Neural crest cell (in vitro differentiated cells): ENCODE measurements around the gene STAC2. TPM values are rescaled to one million over a fixed set of nuclear protein-coding genes. Genes with fewer than 3 reads are reported as not detected.

Experiments used
- DNase-seq: peaks from one replicate; pipeline ENCODE4 v3.0.0; 2021; ENCODE audit warnings: low read depth, mixed read lengths, low spot score
- H3K27ac Mint-ChIP-seq: one replicate; pipeline ENCODE4 v1.8.0; 2021; ENCODE audit warnings: mild to moderate bottlenecking, mixed read lengths; ENCODE audit not compliant: unreplicated experiment
- H3K27me3 Mint-ChIP-seq: 2 replicates; pipeline ENCODE4 v1.8.0; 2021; ENCODE audit warnings: low read depth, mild to moderate bottlenecking, mixed read lengths
- H3K36me3 Mint-ChIP-seq: 2 replicates; pipeline ENCODE4 v1.8.0; 2021; ENCODE audit warnings: low read depth, mild to moderate bottlenecking, mixed read lengths
- H3K4me1 Mint-ChIP-seq: 2 replicates; pipeline ENCODE4 v1.8.0; 2021; ENCODE audit warnings: mixed read lengths
- H3K4me3 Mint-ChIP-seq: one replicate; pipeline ENCODE4 v1.8.0; 2021; ENCODE audit warnings: mild to moderate bottlenecking, mixed read lengths
- H3K9me3 Mint-ChIP-seq: 2 replicates; pipeline ENCODE4 v1.8.0; 2021; ENCODE audit warnings: mixed read lengths
- total RNA-seq: library from RNA; stranded (reverse); gene quantifications from 2 replicates; pipeline ENCODE4 v1.2.1, GENCODE V29; 2021
- TF ChIP-seq, protein P1 (sequence below): fragments of 200-600 bp; sonication (generic); conservative IDR thresholded peaks from 2 replicates; pipeline ENCODE4 v1.5.0; 2021; ENCODE audit warnings: antibody characterized with exemption, mild to moderate bottlenecking

Gene STAC2
- total RNA-seq, 1 donor from 2014 or later, result 1.0 TPM

DNA sequence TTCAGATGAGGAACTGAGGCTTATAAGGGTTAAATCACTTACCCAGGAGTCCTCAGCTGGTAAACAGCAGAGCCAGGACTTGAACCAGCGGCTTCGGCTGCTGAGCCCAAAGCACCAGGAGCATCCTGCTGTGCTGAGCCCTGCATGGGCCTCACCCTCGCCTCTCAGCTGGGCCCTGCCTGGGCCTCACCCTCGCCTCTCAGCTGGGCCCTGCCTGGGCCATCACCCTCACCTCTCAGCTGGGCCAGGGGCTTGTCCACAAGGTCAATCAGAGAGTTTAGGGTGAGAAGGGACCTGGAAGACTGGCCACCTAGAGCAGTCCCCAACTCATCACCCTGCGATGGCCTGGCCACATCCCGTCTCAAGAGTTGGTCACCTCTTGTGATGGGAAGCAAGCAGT lies 4.2 kb downstream of the STAC2 start:
- Mint-ChIP-seq H3K4me3 (no peak overlapping the region), H3K27me3 (peaks cover 77% of the 10 kb centered on the region), H3K36me3 (no peaks in the 10 kb centered on the region), H3K27ac (peak overlapping the region; percentile 43), H3K4me1 (peaks cover 6% of the 10 kb centered on the region), H3K9me3 (no peaks in the 10 kb centered on the region)
- TF ChIP-seq, protein P1, sequence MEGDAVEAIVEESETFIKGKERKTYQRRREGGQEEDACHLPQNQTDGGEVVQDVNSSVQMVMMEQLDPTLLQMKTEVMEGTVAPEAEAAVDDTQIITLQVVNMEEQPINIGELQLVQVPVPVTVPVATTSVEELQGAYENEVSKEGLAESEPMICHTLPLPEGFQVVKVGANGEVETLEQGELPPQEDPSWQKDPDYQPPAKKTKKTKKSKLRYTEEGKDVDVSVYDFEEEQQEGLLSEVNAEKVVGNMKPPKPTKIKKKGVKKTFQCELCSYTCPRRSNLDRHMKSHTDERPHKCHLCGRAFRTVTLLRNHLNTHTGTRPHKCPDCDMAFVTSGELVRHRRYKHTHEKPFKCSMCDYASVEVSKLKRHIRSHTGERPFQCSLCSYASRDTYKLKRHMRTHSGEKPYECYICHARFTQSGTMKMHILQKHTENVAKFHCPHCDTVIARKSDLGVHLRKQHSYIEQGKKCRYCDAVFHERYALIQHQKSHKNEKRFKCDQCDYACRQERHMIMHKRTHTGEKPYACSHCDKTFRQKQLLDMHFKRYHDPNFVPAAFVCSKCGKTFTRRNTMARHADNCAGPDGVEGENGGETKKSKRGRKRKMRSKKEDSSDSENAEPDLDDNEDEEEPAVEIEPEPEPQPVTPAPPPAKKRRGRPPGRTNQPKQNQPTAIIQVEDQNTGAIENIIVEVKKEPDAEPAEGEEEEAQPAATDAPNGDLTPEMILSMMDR, result no peak
- no peak for DNase-seq

DNA sequence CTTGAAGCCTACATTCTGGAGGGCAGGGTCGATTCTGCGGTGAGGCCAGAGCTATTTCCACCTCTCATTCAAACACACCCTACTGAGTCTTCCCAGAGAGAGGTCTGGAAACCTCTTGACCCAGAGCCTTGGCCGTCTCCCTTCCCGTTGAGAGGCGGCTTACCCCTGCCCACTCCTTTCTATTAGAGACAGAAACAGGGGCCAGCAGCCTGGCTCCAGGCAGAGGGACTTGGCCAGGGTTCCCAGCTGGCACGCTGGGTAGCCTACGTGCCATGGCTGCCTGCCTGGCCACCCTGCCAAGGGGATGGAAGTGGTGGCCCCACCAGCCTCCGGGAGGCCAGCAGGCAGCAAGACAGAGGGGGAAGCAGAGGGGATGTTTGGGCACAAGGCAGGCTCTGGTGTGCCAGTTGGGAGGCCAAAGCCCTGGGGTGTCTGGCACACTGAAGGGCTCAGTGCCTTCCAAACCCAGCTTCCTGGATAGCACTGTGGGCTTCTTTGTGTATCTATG lies 6.0 kb downstream of the STAC2 start:
- no peak overlapping the region for H3K4me3 Mint-ChIP-seq
- H3K4me1 Mint-ChIP-seq, result no peaks in the 10 kb centered on the region
- TF ChIP-seq, protein P1, result no peak
- no peak for DNase-seq
- no peaks in the 10 kb centered on the region for H3K9me3 Mint-ChIP-seq
- no peaks in the 10 kb centered on the region for H3K36me3 Mint-ChIP-seq
- H3K27me3 Mint-ChIP-seq, result peaks cover 81% of the 10 kb centered on the region
- no peak overlapping the region for H3K27ac Mint-ChIP-seq

- TF ChIP-seq, protein P1, result no peak
- H3K4me1 Mint-ChIP-seq, result no peaks in the 10 kb centered on the region
- no peak overlapping the region for H3K4me3 Mint-ChIP-seq
- DNase-seq, result no peak
- H3K27ac Mint-ChIP-seq, result no peak overlapping the region
- H3K9me3 Mint-ChIP-seq, result no peaks in the 10 kb centered on the region
- H3K36me3 Mint-ChIP-seq, result no peaks in the 10 kb centered on the region
- H3K27me3 Mint-ChIP-seq, result peaks cover 79% of the 10 kb centered on the region
Measured at GRCh38 chr17:39218906-39219305, 6.8 kb downstream of the STAC2 start.

- H3K27ac Mint-ChIP-seq, result peak overlapping the region; percentile 62
- no peak for DNase-seq
- H3K27me3 Mint-ChIP-seq, result peaks cover 73% of the 10 kb centered on the region
- no peaks in the 10 kb centered on the region for H3K9me3 Mint-ChIP-seq
- no peaks in the 10 kb centered on the region for H3K4me1 Mint-ChIP-seq
- H3K36me3 Mint-ChIP-seq, result no peaks in the 10 kb centered on the region
- H3K4me3 Mint-ChIP-seq, result no peak overlapping the region
- TF ChIP-seq, protein P1, result no peak
Measured at GRCh38 chr17:39217734-39218369, 7.9 kb downstream of the STAC2 start.

- Mint-ChIP-seq H3K9me3 (no peaks in the 10 kb centered on the region), H3K4me3 (no peak overlapping the region), H3K27ac (no peak overlapping the region), H3K36me3 (no peaks in the 10 kb centered on the region), H3K4me1 (no peaks in the 10 kb centered on the region), H3K27me3 (peaks cover 85% of the 10 kb centered on the region)
- TF ChIP-seq, protein P1, result no peak
- no peak for DNase-seq
Measured at GRCh38 chr17:39213852-39214251, 11.9 kb downstream of the STAC2 start.
